Right lobe of liver (tissue), 4 donors: ENCODE data around the gene CACNA2D3.

Experiments used
- CTCF ChIP-seq, 4 donors: fragments of 200-600 bp in 3 of 4; fragments of 450-650 bp in 1 of 4; IDR thresholded peaks; one replicate each; pipeline versions ENCODE4 v1.5.1 to v1.8.0; 2016 to 2022; ENCODE audit warnings: antibody characterized with exemption in 4 of 4, mild to moderate bottlenecking in 2 of 4
- POLR2A ChIP-seq: fragments of 450-650 bp; IDR thresholded peaks from one replicate; pipeline ENCODE4 v1.6.1; 2017; ENCODE audit warnings: antibody characterized with exemption, mild to moderate bottlenecking
- donor health status: DM: no; HTN: no; CAD: no.
- donor health status: DM: no; HTN: no; CAD: no.
- donor health status: DM: no; HTN: yes; CAD: no.

- TF ChIP-seq CTCF (IDR thresholded peaks at IDR 0.05) (no peak), POLR2A (no peak)
Measured at GRCh38 chr3:54928046-54928770, 805.9 kb downstream of the CACNA2D3 start, which contains the start of gene LRTM1.
